Daoy (cell line): ENCODE results near the gene PCBP3. TPM values are rescaled to one million over a fixed set of nuclear protein-coding genes. Genes with fewer than 3 reads are reported as not detected.
"Not testable (repeated sequence)": the region's sequence is repeated elsewhere in the genome, so short reads cannot be mapped to it uniquely, and the experiment has no call there.

Experiments
- DNase-seq: peaks from one replicate; pipeline ENCODE4 v3.0.0-alpha.2; 2015; ENCODE audit warnings: low read depth
- total RNA-seq: library from RNA; depleted of rRNA; stranded (reverse); fragments of >200 nt; shearing (Covaris generic); gene quantifications from 2 replicates; pipeline ENCODE4 v1.2.3, GENCODE V29; 2014

Gene PCBP3
- total RNA-seq, 1 experiment from 2014 or later, result 2.1 TPM

GRCh38 chr21:45892916-45893739 lies 249.6 kb downstream of the PCBP3 start:
- no peak for DNase-seq

DNA sequence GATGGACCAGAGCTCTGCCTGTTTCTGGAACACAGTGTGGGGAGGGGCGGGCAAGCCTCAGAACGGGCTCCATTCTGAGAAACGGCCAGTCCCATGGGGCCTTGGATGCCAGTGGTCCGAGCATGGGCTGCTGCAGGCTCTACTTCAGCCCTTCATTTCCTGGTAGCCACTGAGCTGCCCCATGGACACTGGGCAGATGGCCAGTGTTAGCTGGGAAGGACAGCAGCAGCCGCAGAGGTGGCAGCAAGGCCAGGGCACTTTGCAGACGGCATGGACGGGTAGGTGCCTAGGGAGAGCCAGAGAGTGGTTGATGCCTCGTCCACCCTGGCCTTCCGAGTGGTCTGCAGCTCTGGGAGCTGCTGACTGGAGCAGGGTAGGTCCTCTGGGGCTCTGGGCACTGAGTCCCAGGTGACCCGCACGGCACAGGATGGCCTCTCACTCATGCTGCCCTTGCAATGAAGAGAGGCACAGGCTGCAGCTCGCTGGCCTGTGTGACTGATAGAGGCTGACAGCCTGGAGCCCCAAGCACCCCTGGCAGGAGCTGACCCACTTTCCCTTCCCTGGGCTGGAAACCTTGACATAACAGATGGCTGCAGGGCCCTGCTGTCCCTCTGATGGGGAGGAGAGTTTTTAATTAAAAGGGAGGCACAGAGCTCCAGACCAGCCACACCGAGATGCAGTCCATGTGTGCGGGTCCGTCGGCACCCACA lies 250.4 kb downstream of the PCBP3 start:
- no peak for DNase-seq

DNA sequence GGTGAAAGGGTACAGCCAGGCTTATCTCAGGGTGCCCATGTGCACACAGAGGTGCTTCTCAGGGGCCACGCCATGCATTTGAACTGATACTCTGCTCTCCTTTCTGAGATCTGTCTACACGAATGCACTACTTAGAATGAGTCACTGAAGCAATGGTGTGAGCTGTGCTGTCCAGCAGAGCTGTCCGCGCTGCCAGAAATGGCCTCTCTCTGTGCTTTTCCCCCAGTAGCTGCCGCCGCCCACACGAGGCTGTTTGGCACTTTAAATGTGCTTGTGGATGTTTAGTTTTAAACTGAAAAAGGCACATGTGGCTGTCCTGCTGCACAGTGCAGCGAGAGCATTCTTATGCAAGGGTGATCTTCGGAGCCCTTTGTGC lies 250.9 kb downstream of the PCBP3 start:
- no peak for DNase-seq

DNA sequence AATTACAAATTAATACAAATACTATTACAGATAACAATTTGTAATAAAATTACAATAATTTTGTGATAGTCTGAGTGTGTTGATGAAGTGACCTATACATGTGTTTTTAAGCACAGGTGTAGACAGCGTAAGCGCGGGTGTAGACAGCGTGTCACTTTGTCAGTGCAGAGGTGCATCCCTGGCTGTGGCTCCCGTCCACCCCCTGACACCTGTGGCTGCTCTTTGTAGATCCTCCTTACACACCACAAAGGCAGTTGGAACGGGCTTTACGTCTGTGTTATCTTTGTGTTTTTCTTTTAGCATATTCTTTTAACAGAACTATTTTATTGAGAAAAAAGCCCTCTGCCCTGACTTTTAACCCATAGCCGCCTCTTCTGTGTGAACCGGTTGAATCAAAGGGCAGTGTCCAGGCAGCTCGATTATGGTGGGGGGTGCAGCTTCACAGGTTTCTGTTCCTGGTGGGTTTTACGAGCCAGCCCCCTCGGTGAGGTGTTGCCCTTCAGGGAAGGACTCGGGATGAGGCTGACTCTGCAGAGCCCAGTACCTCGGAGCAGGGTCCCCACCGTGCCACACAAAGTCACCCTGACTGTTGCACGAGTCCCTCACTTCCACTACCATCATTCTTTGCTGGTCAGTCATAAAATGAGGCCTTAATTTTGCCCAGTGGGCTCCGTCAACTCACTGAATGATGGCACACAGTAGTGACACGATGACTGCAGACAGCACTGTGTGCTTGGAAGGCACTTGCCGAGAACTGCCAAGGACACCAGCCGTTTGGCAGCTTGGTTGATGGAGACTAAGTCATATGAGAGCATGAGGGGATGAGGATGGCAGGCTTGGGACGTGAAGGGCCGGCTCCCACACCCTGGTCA lies 251.6 kb downstream of the PCBP3 start:
- no peak for DNase-seq

GRCh38 chr21:45895778-45896370 lies 252.3 kb downstream of the PCBP3 start:
- no peak for DNase-seq

- DNase-seq, result not testable (repeated sequence)
Observed at GRCh38 chr21:45896431-45896830, 252.9 kb downstream of the PCBP3 start.

- no peak for DNase-seq
Observed at GRCh38 chr21:45897191-45898027, 253.9 kb downstream of the PCBP3 start.

GRCh38 chr21:45898028-45898350 lies 254.5 kb downstream of the PCBP3 start:
- DNase-seq, result no peak

- DNase-seq, result no peak
Observed at GRCh38 chr21:45898781-45899180, 255.3 kb downstream of the PCBP3 start.

DNA sequence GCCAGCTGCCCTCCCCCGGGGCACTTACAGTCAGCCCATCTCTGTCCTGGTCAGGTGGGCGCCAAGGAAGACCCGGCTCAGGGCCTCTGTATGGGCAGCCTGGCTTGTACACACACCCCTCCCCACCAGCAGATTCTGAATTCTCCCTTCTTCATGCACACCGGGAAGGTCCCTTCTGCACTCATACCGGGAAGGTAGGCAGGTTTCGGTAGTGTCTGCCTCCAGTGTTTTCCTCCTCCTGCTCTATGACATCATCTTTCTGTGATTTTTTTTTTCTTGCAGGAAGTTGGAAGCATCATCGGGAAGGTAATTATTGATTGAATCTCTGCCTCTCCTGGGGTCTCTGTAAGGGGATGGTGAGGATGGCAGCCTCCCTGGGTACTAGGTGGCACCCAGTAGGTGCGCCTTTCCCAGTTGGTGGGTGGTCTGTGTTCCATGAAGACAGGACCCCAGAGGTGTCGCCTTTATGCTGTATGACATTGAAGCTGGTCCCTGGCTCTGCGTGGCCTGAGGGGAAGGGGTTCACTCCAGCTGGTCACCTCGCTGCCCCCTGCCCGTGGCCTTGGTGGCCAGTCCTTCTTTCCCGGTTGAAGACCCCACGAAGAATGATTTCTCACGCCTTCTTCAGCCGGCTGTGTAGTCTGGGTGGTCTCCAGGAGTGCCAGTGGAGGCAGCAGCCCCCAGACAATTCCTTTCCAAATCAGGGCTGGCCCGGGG lies 255.9 kb downstream of the PCBP3 start:
- DNase-seq, result no peak

GRCh38 chr21:45900034-45900868 lies 256.7 kb downstream of the PCBP3 start:
- no peak for DNase-seq

GRCh38 chr21:45901061-45901690 lies 257.7 kb downstream of the PCBP3 start:
- DNase-seq, result no peak

DNA sequence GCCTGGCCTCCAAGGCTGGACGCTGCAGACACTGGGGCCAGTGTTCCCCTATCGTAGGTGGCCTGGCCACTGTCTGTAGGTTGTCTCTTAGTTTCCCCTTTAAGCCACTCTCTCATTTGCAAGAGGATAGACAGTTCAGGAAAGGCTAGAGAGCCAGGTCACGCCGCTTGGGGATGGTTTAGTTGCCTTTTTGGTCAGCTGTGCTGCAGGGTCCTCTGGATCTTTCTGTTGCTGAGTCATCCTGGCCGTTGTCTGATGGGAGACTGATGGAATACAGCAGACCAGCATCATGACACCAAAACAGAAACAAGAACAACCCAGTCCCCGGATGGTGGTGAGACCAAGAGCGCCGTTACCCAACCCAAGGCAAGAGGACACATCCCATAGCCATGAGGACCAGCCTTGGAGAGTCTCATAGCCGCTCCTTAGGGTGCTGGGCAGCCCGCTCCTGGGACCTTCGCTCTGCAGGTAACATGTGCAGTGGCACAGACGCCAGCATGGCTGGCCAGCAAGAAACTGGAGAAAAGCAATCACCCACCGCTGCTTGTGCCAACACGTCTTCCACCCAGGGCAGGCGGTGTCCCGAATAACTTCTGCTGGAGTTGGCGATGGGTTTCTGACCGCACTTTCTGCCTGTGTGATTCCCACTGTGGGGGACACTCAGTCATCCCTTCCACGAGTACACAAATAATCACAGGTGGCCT lies 258.9 kb downstream of the PCBP3 start:
- DNase-seq, result no peak

GRCh38 chr21:45905196-45905595 lies 261.7 kb downstream of the PCBP3 start:
- no peak for DNase-seq

DNA sequence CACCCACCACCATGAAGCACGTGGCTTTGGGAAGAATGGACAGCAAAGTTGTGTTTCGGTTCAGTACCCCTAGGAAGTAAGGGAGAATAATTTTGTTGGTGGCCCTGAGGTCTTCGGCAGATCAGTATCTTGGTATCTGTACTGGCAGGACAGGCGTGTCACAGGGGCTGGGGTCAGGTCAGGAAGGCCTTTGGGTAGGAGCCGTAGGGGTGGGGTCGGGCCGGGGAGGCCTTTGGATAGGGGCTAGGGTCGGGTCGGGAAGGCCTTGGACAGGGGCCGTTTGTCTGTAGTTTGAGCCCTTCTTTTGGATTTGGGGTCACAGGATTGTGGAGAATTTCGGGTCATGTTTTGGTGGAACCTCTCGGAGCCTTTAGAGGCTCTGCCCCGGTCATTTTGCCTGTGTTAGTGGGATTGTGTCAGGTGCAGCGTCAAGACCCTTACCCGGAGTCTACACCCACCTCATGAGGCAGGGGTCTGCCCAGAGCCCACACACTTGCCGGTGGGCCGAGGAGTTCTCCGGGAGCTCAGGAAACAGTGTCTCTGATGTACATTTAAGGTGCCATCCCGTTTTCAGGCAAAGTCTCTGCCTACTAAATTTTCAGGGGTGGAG lies 262.8 kb downstream of the PCBP3 start:
- DNase-seq, result no peak

DNA sequence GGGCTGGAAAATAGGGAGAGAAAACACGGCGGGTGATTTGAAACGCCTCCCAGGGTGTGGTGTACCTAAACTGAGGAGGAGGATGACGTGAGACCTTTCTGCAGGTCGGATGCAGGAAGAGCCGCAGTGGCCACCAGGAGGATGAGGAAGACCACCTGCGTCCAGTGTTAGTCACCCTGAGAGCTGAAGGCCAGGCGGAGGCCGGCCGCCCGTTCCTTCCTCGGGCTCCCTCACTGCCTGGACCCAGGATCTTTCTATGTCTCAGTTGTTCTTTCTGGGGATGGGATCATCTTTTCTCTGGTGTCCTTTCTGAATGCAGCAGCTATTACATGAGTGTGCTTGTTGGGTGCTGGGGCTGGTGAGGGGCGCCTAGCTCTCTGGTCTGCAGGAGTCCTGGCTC lies 263.3 kb downstream of the PCBP3 start:
- DNase-seq, result no peak

- DNase-seq, result no peak
Observed at GRCh38 chr21:45908536-45909237, 265.2 kb downstream of the PCBP3 start.
